NT2/D1 (cell line): ENCODE measurements around the gene CDC42EP5.

Experiments used
- SUZ12 ChIP-seq: IDR thresholded peaks from 2 replicates; pipeline ENCODE4 v1.6.1; 2011; ENCODE audit not compliant: insufficient read length, insufficient read depth; ENCODE audit errors: extremely low read depth
- YY1 ChIP-seq: IDR thresholded peaks from 2 replicates; pipeline ENCODE4 v1.6.1; 2011; ENCODE audit not compliant: insufficient read length, insufficient read depth
- ZNF274 ChIP-seq: IDR thresholded peaks from 2 replicates; pipeline ENCODE4 v1.6.1; 2011; ENCODE audit warnings: mild to moderate bottlenecking, low read depth, low read length

DNA sequence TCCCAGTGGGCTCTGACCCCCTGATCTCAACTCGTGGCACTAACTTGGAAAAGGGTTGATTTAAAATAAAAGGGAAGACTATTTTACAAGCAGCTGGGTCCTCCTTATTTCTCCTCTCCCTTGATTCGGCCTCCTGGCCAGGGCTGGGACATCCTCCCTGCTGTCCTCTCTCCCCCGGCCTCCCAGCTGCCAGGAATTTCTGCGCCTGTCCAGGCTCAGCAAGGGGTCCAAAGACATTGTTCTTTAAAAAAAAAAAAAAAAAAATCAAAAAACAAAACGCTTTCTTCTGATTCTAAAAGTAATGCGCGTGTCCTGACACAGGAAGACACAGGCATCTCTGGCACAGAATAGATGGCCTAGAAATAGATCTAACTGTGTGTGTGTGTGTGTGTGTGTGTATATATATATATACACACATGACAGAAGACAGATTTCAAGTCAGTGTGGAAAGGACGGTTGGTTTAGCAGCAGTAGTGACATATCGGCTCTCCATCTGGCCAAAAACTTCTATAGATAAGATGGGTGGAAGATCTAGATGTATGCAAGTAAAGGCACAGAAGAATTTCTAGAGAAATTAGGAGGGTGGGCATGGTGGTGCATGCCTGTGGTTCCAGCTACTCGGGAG lies 36.4 kb downstream of the CDC42EP5 start:
- no peak for TF ChIP-seq ZNF274
- TF ChIP-seq SUZ12, result no peak
- no peak for TF ChIP-seq YY1
